ENCODE results near the gene LMNB1. TPM values are rescaled to one million over a fixed set of nuclear protein-coding genes. Genes with fewer than 3 reads are reported as not detected.

Gene LMNB1
- total RNA-seq, 1 donor = 52.7 TPM

- H3K4me3 ChIP-seq (ENCODE audit: low read depth, low read length) = no peak overlapping the region
- DNase-seq (ENCODE audit: low read depth) = no peak
- TF ChIP-seq CTCF (IDR thresholded peaks at IDR 0.05; ENCODE audit: insufficient read depth, low read length) = no peak
Measured at GRCh38 chr5:126801174-126801991, 24.4 kb downstream of the LMNB1 start.

- TF ChIP-seq CTCF (IDR thresholded peaks at IDR 0.05; ENCODE audit: insufficient read depth, low read length) = peak; percentile 59
- H3K4me3 ChIP-seq (ENCODE audit: low read depth, low read length) = no peak overlapping the region
- peak; percentile 86 for DNase-seq (ENCODE audit: low read depth)
Measured at GRCh38 chr5:126801992-126802294, 25.0 kb downstream of the LMNB1 start.

GRCh38 chr5:126805063-126805462 lies 28.1 kb downstream of the LMNB1 start:
- TF ChIP-seq CTCF (IDR thresholded peaks at IDR 0.05; ENCODE audit: insufficient read depth, low read length) = no peak
- H3K4me3 ChIP-seq (ENCODE audit: low read depth, low read length) = no peak overlapping the region
- peak; percentile 81 for DNase-seq (ENCODE audit: low read depth)

- no peak overlapping the region for H3K4me3 ChIP-seq (ENCODE audit: low read depth, low read length)
- peak; percentile 62 for DNase-seq (ENCODE audit: low read depth)
- peak; percentile 48 for TF ChIP-seq CTCF (IDR thresholded peaks at IDR 0.05; ENCODE audit: insufficient read depth, low read length)
Measured at GRCh38 chr5:126808521-126808988, 31.6 kb downstream of the LMNB1 start.

GRCh38 chr5:126809916-126810315 lies 33.0 kb downstream of the LMNB1 start:
- H3K4me3 ChIP-seq (ENCODE audit: low read depth, low read length) = no peak overlapping the region
- DNase-seq (ENCODE audit: low read depth) = no peak
- no peak for TF ChIP-seq CTCF (IDR thresholded peaks at IDR 0.05; ENCODE audit: insufficient read depth, low read length)

GRCh38 chr5:126810596-126811380 lies 33.9 kb downstream of the LMNB1 start:
- H3K4me3 ChIP-seq (ENCODE audit: low read depth, low read length) = no peak overlapping the region
- DNase-seq (ENCODE audit: low read depth) = no peak
- no peak for TF ChIP-seq CTCF (IDR thresholded peaks at IDR 0.05; ENCODE audit: insufficient read depth, low read length)
